ENCODE results near the gene HSP90AB1.

Gene HSP90AB1

GRCh38 chr6:44237021-44237812 is 9.7 kb upstream of the HSP90AB1 start:
- Histone ChIP-seq H3K9ac (peak overlapping the region; percentile 68 to 85 (median 79)), H3K4me1 (peaks cover 37 to 52% (median 45%) of the 10 kb centered on the region in 10 experiments), H3K9me3 (replicated peaks in 1 of 11) (no peaks in the 10 kb centered on the region), H3K4me3 (peak overlapping the region; percentile 51 to 77 (median 64)), H4K20me1 (peaks cover 0 to 9% (median 0%) of the 10 kb centered on the region in 11 experiments; a peak in 1 of 22 replicates), H3K4me2 (peak overlapping the region; percentile 79 to 91 (median 87)), H3K27ac (peak overlapping the region; percentile 60 to 88 (median 74); a peak in 21 of 22 replicates), H3K36me3 (peaks cover 5 to 36% (median 11%) of the 10 kb centered on the region in 11 experiments; a peak in 20 of 22 replicates), H3K27me3 (no peaks in the 10 kb centered on the region)
- TF ChIP-seq Cebpa-rat (IDR thresholded peaks at IDR 0.05) = no peak

GRCh38 chr6:44237813-44238433 is 9.0 kb upstream of the HSP90AB1 start:
- peak overlapping the region; percentile 60 to 88 (median 74); a peak in 21 of 22 replicates for H3K27ac ChIP-seq
- peak overlapping the region; percentile 79 to 91 (median 87) for H3K4me2 ChIP-seq
- peak overlapping the region; percentile 68 to 85 (median 79) for H3K9ac ChIP-seq
- H3K4me3 ChIP-seq = peak overlapping the region; percentile 51 to 77 (median 64)
- H3K36me3 ChIP-seq = peaks cover 0 to 29% (median 4%) of the 10 kb centered on the region in 11 experiments; a peak in 11 of 22 replicates
- peaks cover 0 to 8% (median 0%) of the 10 kb centered on the region in 11 experiments; a peak in 1 of 22 replicates for H4K20me1 ChIP-seq
- H3K4me1 ChIP-seq = peaks cover 30 to 44% (median 39%) of the 10 kb centered on the region in 10 experiments
- TF ChIP-seq Cebpa-rat (IDR thresholded peaks at IDR 0.05) = no peak
- H3K9me3 ChIP-seq (replicated peaks in 1 of 11) = no peaks in the 10 kb centered on the region
- no peaks in the 10 kb centered on the region for H3K27me3 ChIP-seq

GRCh38 chr6:44238687-44239350 is 8.1 kb upstream of the HSP90AB1 start:
- peak overlapping the region in 2 of 11 experiments; percentile 79 to 82; a peak in 2 of 22 replicates for H3K9ac ChIP-seq
- peaks cover 0 to 21% (median 0%) of the 10 kb centered on the region in 11 experiments; a peak in 6 of 22 replicates for H3K36me3 ChIP-seq
- H3K27me3 ChIP-seq = no peaks in the 10 kb centered on the region

GRCh38 chr6:44243345-44243744 is 3.6 kb upstream of the HSP90AB1 start:
- peaks cover 10 to 17% (median 14%) of the 10 kb centered on the region in 10 experiments for H3K4me1 ChIP-seq
- no peaks in the 10 kb centered on the region; a peak in 2 of 22 replicates for H3K9me3 ChIP-seq (replicated peaks in 1 of 11)
- H4K20me1 ChIP-seq = peaks cover 12 to 14% (median 13%) of the 10 kb centered on the region in 11 experiments
- TF ChIP-seq Cebpa-rat (IDR thresholded peaks at IDR 0.05) = no peak
- no peak overlapping the region for H3K4me3 ChIP-seq
- H3K27ac ChIP-seq = no peak overlapping the region
- no peak overlapping the region for H3K4me2 ChIP-seq
- no peak overlapping the region for H3K9ac ChIP-seq
- H3K27me3 ChIP-seq = no peaks in the 10 kb centered on the region
- peaks cover 2 to 9% (median 8%) of the 10 kb centered on the region in 11 experiments; a peak in 20 of 22 replicates for H3K36me3 ChIP-seq

More at GRCh38 chr6:44238687-44239350, 8.1 kb upstream of the HSP90AB1 start:
- H3K9me3 ChIP-seq (replicated peaks in 1 of 11) = no peaks in the 10 kb centered on the region
- no peak overlapping the region for H3K4me3 ChIP-seq
- H3K27ac ChIP-seq = no peak overlapping the region
- H3K4me2 ChIP-seq = peak overlapping the region in 6 of 11 experiments; percentile 82 to 91 (median 88); a peak in 9 of 22 replicates
- H3K4me1 ChIP-seq = peaks cover 21 to 36% (median 30%) of the 10 kb centered on the region in 10 experiments
- TF ChIP-seq Cebpa-rat (IDR thresholded peaks at IDR 0.05) = no peak
- H4K20me1 ChIP-seq = peaks cover 0 to 3% (median 0%) of the 10 kb centered on the region in 11 experiments; a peak in 1 of 22 replicates

GRCh38 chr6:44245391-44245911 is 1.4 kb upstream of the HSP90AB1 start:
- H4K20me1 ChIP-seq = peaks cover 33 to 35% (median 34%) of the 10 kb centered on the region in 11 experiments
- H3K9me3 ChIP-seq (replicated peaks in 1 of 11) = no peaks in the 10 kb centered on the region; a peak in 2 of 22 replicates
- TF ChIP-seq Cebpa-rat (IDR thresholded peaks at IDR 0.05) = no peak
- peak overlapping the region in 5 of 11 experiments; percentile 92 to 98 (median 96); a peak in 5 of 22 replicates for H3K27ac ChIP-seq
- peak overlapping the region; percentile 86 to 99 (median 97) for H3K9ac ChIP-seq
- peaks cover 23 to 30% (median 29%) of the 10 kb centered on the region in 11 experiments for H3K36me3 ChIP-seq
- H3K4me2 ChIP-seq = peak overlapping the region; percentile 83 to 98 (median 93)
- H3K4me3 ChIP-seq = peak overlapping the region; percentile 82 to 99 (median 94); a peak in 19 of 20 replicates
- no peaks in the 10 kb centered on the region for H3K27me3 ChIP-seq
- peaks cover 31 to 35% (median 33%) of the 10 kb centered on the region in 10 experiments for H3K4me1 ChIP-seq

- peaks cover 39 to 41% (median 41%) of the 10 kb centered on the region in 11 experiments for H4K20me1 ChIP-seq
- no peaks in the 10 kb centered on the region; a peak in 2 of 22 replicates for H3K9me3 ChIP-seq (replicated peaks in 1 of 11)
- peak overlapping the region; percentile 83 to 98 (median 93) for H3K4me2 ChIP-seq
- peak overlapping the region; percentile 83 to 98 (median 95) for H3K27ac ChIP-seq
- TF ChIP-seq Cebpa-rat (IDR thresholded peaks at IDR 0.05) = no peak
- peak overlapping the region; percentile 82 to 99 (median 94) for H3K4me3 ChIP-seq
- H3K27me3 ChIP-seq = no peaks in the 10 kb centered on the region
- H3K9ac ChIP-seq = peak overlapping the region; percentile 86 to 99 (median 97)
- peaks cover 30 to 36% (median 36%) of the 10 kb centered on the region in 11 experiments for H3K36me3 ChIP-seq
- peaks cover 37 to 42% (median 40%) of the 10 kb centered on the region in 10 experiments for H3K4me1 ChIP-seq
These were observed 814 bp upstream of the HSP90AB1 start for GRCh38 chr6:44245912-44246662.

GRCh38 chr6:44247338-44248302 is 719 bp downstream of the HSP90AB1 start:
- Histone ChIP-seq H3K27ac (peak overlapping the region; percentile 83 to 98 (median 95)), H3K4me2 (peak overlapping the region; percentile 88 to 98 (median 93)), H4K20me1 (peaks cover 55 to 57% (median 56%) of the 10 kb centered on the region in 11 experiments), H3K9ac (peak overlapping the region; percentile 86 to 99 (median 97)), H3K36me3 (peaks cover 45 to 52% (median 51%) of the 10 kb centered on the region in 11 experiments), H3K4me1 (peaks cover 46 to 56% (median 53%) of the 10 kb centered on the region in 10 experiments), H3K27me3 (no peaks in the 10 kb centered on the region), H3K4me3 (peak overlapping the region; percentile 82 to 99 (median 94)), H3K9me3 (replicated peaks in 1 of 11) (no peaks in the 10 kb centered on the region; a peak in 2 of 22 replicates)
- TF ChIP-seq Cebpa-rat (IDR thresholded peaks at IDR 0.05) = no peak

All from BLaER1 treated with 17β-estradiol and CSF1 and Interleukin-3, amounts not matched to agents 10 nM and 100 nM (cell line).